ENCODE results near the gene ZNF76. TPM values are rescaled to one million over a fixed set of nuclear protein-coding genes. Genes with fewer than 3 reads are reported as not detected.

ZNF76 gene
- total and polyA plus RNA-seq, 2 of the 13 experiments (the other 11 are each of a cell fraction or from before 2014, with no cell fraction given): 13.2 to 26.4 TPM

DNA sequence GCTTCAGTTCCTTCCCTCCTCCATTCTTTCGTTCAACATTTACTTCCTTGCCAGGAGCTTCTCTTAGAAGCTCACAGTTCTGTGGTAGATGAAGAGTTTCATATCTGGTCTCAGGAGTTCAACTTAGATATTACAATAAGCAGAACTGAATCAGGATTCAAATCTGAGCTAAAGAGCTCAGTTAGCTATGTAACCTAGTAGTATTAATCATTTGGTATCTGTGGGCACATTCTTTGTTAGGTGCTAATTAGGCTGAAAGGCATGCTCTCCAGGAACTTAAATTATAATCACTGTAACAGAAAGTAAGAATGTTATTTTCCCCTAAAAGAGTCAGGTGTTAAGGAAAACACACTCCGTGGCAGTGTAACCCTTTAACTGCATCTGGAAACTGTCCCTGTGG is 8.4 kb downstream of the ZNF76 start:
- TF ChIP-seq, protein P1, sequence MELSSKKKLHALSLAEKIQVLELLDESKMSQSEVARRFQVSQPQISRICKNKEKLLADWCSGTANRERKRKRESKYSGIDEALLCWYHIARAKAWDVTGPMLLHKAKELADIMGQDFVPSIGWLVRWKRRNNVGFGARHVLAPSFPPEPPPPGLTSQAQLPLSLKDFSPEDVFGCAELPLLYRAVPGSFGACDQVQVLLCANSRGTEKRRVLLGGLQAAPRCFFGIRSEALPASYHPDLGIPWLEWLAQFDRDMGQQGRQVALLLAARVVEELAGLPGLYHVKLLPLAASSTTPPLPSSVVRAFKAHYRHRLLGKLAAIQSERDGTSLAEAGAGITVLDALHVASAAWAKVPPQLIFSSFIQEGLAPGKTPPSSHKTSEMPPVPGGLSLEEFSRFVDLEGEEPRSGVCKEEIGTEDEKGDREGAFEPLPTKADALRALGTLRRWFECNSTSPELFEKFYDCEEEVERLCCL (CRISPR knock-in tag; IDR thresholded peaks at IDR 0.05; ENCODE audit: borderline replicate concordance): no peak
- TF ChIP-seq ZNF484 (CRISPR knock-in tag; IDR thresholded peaks at IDR 0.05; ENCODE audit: borderline replicate concordance, low read depth) (no peak), ZNF33A (CRISPR knock-in tag; IDR thresholded peaks at IDR 0.05; ENCODE audit: borderline replicate concordance) (no peak), TARDBP (CRISPR knock-in tag; IDR thresholded peaks at IDR 0.05) (no peak), ZNF660 (CRISPR knock-in tag; IDR thresholded peaks at IDR 0.05; ENCODE audit: borderline replicate concordance, low read depth) (no peak), ELF1 (CRISPR knock-in tag; IDR thresholded peaks at IDR 0.05) (no peak), MIER3 (CRISPR knock-in tag; IDR thresholded peaks at IDR 0.05; ENCODE audit: borderline replicate concordance) (no peak), NR3C1 (CRISPR knock-in tag; IDR thresholded peaks at IDR 0.05) (no peak), RCOR2 (CRISPR knock-in tag; IDR thresholded peaks at IDR 0.05) (no peak), ZFAT (CRISPR knock-in tag; conservative IDR thresholded peaks at IDR 0.05) (no peak), ATF7 (IDR thresholded peaks at IDR 0.05) (no peak), ATF7 (CRISPR knock-in tag; IDR thresholded peaks at IDR 0.05) (no peak), ZNF557 (CRISPR knock-in tag; IDR thresholded peaks at IDR 0.05) (no peak), KDM1A (CRISPR knock-in tag; IDR thresholded peaks at IDR 0.05) (no peak)
- TF ChIP-seq, protein P2, sequence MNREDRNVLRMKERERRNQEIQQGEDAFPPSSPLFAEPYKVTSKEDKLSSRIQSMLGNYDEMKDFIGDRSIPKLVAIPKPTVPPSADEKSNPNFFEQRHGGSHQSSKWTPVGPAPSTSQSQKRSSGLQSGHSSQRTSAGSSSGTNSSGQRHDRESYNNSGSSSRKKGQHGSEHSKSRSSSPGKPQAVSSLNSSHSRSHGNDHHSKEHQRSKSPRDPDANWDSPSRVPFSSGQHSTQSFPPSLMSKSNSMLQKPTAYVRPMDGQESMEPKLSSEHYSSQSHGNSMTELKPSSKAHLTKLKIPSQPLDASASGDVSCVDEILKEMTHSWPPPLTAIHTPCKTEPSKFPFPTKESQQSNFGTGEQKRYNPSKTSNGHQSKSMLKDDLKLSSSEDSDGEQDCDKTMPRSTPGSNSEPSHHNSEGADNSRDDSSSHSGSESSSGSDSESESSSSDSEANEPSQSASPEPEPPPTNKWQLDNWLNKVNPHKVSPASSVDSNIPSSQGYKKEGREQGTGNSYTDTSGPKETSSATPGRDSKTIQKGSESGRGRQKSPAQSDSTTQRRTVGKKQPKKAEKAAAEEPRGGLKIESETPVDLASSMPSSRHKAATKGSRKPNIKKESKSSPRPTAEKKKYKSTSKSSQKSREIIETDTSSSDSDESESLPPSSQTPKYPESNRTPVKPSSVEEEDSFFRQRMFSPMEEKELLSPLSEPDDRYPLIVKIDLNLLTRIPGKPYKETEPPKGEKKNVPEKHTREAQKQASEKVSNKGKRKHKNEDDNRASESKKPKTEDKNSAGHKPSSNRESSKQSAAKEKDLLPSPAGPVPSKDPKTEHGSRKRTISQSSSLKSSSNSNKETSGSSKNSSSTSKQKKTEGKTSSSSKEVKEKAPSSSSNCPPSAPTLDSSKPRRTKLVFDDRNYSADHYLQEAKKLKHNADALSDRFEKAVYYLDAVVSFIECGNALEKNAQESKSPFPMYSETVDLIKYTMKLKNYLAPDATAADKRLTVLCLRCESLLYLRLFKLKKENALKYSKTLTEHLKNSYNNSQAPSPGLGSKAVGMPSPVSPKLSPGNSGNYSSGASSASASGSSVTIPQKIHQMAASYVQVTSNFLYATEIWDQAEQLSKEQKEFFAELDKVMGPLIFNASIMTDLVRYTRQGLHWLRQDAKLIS (CRISPR knock-in tag; IDR thresholded peaks at IDR 0.05): no peak
- Histone ChIP-seq H4K20me1 (ENCODE audit: insufficient read depth, low read length) (no peaks in the 10 kb centered on the region), H3K4me1 (ENCODE audit: insufficient read depth, low read length) (peaks cover 16% of the 10 kb centered on the region), H3K9me3 (ENCODE audit: low read length) (no peaks in the 10 kb centered on the region), H2AFZ (ENCODE audit: low read length) (no peak overlapping the region), H3K4me2 (ENCODE audit: low read depth, low read length) (no peak overlapping the region), H3K27ac (ENCODE audit: extremely low read length, insufficient read depth, low read length) (no peak overlapping the region), H3K36me3 (replicated peaks in 1 of 2; ENCODE audit: control insufficient read depth in 1 of 2, insufficient read depth in 2 of 2, low read length in 2 of 2) (no peaks in the 10 kb centered on the region), H3K27me3 (ENCODE audit: control insufficient read depth in 1 of 2, insufficient read depth in 2 of 2, low read length in 2 of 2) (no peaks in the 10 kb centered on the region), H3K4me3 (replicated peaks in 1 of 3; ENCODE audit: insufficient read depth in 1 of 3, low read depth in 2 of 3, low read length in 3 of 3) (no peak overlapping the region), H3K79me2 (ENCODE audit: insufficient read depth, low read length) (no peaks in the 10 kb centered on the region), H3K9ac (ENCODE audit: insufficient read depth, low read depth, low read length) (no peak overlapping the region)
- 88% methylated on average over 2 of the region's 2 CpGs for WGBS (ENCODE audit: low lambda C conversion rate)
- ATAC-seq (no peak), FAIRE-seq (no peak), DNase-seq (ENCODE audit: low spot score) (no peak)
- POLR2A ChIA-PET: interaction anchor here (2.9 kb wide), 1 partner anchor 9 kb away, joined by 18 read pairs; the partner anchor contains the start of gene ZNF76
- no TSS peak for BruUV-seq (replicated peaks)
- intact Hi-C loops (cut with micrococcal nuclease; ENCODE audit: unreplicated experiment) (no loop called here), in situ Hi-C loops (cut with HindIII; ENCODE audit: extremely low pct_ligation_motif_present, low pct_unique_long_range_greater_than_20kb) (no loop called here)
- CTCF ChIA-PET (ENCODE audit: low intra/inter-chr PET ratio, low total read pairs): no interaction called here
